ENCODE data around the gene OSGEP.

GRCh38 chr14:20413744-20414082, 40.9 kb downstream of the OSGEP start:
- no peak for TF ChIP-seq CTCF (conservative IDR thresholded peaks at IDR 0.05; ENCODE audit: low read length)
- TF ChIP-seq EZH2phosphoT487 (IDR thresholded peaks at IDR 0.05; ENCODE audit: borderline replicate concordance, low read depth, low read length) = no peak
